Measurements from ENCODE around the gene NHEJ1. TPM values are rescaled to one million over a fixed set of nuclear protein-coding genes. Genes with fewer than 3 reads are reported as not detected.

The NHEJ1 gene
- polyA plus RNA-seq, 5 donors = 14.8 to 20.9 (median 17.5) TPM

DNA sequence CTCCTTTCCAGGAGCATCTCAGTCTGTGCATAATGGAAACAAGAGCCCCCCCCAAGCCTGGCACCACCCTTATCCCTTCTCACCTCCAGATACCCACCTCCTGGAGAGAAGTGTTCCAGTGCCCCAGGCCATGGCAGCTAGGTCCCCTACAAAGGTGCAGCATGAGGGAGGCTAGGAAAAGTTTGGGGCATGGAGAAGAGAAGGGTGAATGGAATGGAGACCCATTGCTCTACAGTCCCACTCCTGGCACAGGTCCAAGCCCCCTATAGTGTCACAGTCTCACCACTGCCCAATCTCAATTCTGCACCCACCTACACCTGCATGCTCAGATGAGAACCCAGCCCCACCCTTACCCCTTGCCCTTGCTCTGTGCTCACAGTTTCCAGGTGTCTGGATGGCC is 8.3 kb upstream of the NHEJ1 start:
- DNase-seq = no peak

DNA sequence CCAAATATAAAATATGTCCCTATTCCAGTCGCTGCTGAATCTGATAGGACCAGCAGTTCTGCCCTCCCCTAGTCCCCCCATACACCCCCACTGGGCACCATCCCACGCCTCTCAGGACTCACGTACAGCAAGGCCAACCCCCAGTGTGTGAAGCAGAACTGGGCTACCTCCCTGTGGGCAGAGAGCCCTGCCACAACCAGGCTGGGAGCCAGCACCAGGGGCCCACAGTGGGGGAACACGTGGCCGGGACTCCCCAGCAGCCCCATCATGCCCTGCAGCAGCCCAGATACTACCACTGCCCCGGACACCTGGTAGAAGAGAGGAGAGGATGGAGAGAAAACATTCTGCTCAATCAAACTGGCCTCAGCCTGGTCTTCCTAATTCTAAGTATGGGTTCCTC is 7.9 kb upstream of the NHEJ1 start:
- no peak for DNase-seq

GRCh38 chr2:219167997-219168396 is 7.4 kb upstream of the NHEJ1 start:
- no peak for DNase-seq

DNA sequence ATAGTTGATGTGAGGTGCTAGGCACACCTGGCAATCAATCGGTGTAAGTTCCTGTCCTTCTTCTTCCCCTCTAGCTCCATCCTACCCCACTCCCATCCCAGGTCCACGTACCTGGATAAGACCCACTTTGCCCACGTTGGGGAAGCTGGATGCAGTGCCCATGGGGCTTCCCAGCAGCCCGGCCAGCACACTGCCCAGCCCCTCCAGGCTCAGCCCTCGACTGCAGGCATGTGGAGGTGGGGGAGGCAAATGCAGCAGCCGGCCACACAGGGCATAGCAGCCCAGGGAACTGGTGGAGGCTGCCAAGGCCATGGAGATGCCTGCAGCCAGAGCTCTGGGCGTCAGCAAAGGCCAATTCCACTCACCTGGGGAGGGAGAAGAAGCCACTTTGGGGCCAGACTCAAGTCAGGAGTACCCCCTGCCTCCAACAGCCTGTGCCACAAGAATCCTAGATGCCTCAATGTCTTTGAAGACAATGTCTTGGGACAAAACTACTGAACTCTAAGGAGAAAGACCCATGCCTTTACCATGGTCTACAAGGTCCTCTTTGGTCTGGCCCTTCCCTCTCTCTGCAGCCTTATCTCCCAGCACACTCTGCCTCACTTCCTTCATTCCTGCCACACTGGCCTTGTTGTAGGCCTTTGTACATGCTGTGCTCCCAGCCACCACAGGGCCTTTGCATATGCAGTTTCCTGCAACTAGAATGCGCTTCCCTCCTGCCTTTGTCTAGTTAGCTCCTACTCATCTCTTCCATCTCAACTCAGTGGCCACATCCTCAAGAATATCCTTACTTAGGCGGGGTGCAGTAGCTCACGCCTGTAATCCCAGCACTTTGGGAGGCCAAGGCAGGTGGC is 4.7 kb upstream of the NHEJ1 start:
- no peak for DNase-seq

- DNase-seq = no peak
These were observed 2.5 kb upstream of the NHEJ1 start for GRCh38 chr2:219163156-219163555.

DNA sequence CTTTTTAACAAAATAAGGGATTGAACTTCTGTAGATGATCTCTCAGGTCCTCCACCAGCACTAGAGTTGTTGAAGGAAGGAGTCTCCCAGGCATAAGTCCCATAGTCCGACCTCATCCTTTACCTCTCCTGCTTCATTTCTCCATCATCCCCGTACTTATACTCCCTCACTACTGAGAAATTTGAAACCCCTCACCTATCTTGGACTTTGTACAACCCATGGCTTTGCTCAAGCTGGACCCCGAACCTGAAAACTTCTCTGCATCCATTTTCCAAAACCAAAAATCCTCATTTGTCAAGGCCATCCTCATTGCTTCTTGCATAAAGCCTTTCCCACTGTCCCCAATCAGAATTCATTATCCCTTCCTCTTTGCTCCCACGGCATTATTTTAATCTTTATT is 482 bp upstream of the NHEJ1 start:
- DNase-seq = no peak

- no peak for DNase-seq
These were observed 837 bp downstream of the NHEJ1 start for GRCh38 chr2:219159771-219160185.

DNA sequence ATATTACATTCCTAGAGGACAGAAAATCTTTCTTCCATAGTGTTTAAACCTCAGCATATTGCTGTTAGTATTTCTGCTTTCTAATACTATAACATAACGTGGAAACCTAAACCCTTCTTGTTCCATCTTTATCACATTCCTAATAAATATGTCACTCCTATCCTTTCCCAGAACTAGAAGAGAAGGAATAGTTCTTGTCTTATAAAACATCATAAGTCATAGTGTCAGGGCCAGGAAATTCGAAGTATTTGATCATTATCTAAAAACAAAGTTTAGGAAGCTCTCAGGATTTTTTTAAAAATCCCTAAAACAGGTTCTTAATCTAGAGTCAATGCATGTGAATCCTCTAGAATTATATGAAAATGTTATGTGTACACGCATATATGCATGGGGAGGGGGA is 2.0 kb downstream of the NHEJ1 start:
- DNase-seq = no peak

- no peak for DNase-seq
These were observed 2.6 kb downstream of the NHEJ1 start for GRCh38 chr2:219158025-219158424.

GRCh38 chr2:219157396-219157795 is 3.2 kb downstream of the NHEJ1 start:
- DNase-seq = no peak

DNA sequence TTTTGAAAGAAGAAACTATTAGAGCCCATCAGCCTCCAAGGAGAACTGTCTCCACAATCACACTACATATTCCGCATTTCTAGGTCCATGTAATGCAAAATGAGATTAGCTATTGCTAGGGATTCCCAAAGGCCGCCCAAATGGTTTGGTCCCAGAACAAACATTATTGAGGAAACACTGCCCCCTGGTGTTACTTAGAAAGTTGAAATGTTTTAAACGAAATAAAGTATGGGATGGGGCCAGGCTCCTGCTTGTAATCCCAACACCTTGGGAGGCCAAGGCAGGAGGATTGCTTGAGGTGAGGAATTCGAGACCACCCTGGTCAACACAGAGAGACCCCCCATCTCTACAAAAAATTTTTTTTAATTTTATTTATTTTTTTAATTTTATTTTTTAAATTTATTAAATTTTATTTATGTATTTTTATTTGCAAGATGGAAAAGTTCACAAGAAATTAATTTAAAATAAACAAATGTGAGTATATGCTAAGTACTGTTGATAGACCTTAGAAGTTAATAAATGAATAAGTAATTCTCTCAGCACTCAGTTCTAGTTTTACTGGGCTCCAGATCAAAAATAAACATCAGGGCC is 5.5 kb downstream of the NHEJ1 start:
- DNase-seq = peak; percentile 48 to 65

- DNase-seq = peak in 1 of 2 donors; percentile 21
These were observed 10.9 kb downstream of the NHEJ1 start for GRCh38 chr2:219149667-219150066.

- no peak for DNase-seq
These were observed 18.3 kb downstream of the NHEJ1 start for GRCh38 chr2:219142329-219142728.

DNA sequence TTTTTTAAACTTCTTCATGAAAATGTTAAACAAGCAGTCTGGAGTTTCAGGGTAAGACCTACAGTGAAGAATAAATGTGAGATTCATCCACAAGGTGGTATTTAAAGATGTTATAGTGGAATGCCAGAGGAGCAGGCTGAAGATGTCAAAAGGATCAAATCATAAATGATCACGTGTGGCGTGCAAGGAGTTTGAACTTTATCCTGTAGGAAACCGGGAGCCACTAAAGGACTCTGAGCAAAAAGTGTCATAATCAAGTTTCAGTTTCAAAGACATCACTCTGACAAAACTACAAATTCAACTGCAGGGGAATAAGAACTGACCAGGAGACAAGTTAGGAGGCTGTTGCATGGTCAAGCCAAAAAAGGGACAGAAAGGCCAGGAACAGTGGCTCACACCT is 19.9 kb downstream of the NHEJ1 start:
- no peak for DNase-seq

DNA sequence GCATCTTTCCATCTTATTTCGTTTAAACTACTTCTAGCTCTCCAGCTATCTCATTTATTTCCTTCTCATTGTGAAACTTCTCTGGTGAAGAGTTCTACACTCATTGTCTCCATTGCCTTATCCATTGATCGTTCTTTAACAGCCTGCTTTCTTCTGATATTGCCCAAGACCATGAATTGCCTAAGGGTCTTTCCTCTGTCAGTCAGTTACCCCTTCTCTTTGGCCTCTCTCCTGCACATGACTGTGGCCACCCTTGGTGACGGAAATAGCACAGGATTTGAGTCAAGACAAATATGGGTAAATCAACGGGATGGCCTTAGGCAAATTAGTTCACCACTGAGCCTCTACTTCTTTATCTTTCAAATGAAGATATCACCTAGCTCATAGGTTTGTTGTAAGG is 26.6 kb downstream of the NHEJ1 start:
- DNase-seq = no peak

- DNase-seq = no peak
These were observed 28.9 kb downstream of the NHEJ1 start for GRCh38 chr2:219131744-219132143.

- DNase-seq = no peak
These were observed 29.3 kb downstream of the NHEJ1 start for GRCh38 chr2:219131327-219131726.

DNA sequence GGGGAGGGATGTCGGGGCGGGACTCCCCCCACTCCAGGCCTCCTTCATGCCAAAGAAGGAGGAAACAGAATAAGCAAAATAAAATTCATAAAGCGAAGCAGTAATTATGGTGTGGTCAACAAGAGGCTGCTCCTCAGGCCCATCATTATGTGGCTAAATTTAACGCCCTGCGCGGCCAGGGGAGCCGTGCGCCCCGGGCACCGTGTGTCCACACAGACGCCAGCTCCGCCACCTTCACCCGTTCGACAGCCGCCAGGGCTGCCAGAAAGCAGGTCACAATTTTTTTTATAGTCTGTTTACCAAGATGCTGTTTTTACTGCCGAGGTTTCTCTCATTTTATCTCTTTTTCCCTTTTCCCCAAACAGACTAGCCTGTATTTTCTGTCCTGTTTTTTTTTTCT is 31.0 kb downstream of the NHEJ1 start:
- DNase-seq = no peak

DNA sequence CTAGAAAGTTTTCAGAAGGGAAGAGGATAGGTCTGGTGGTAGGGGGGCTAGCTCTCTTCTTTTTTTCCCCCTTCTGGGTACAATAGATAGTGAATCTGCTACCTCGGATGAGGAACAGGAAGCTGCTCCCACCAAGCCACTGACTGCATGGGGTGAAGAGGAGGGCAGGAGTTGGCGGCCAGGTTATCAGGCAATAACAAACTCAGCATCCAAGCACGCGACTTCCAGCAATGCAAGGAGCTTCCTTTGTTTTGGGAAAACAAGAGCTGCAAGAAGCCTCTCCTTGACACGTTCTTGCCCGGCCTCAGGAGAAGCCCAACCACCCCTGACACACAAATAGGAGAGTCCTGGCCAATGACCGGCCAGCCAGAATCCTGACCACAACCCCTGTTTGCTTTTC is 32.2 kb downstream of the NHEJ1 start:
- DNase-seq = no peak

GRCh38 chr2:219127037-219127635 is 33.5 kb downstream of the NHEJ1 start:
- no peak for DNase-seq

DNA sequence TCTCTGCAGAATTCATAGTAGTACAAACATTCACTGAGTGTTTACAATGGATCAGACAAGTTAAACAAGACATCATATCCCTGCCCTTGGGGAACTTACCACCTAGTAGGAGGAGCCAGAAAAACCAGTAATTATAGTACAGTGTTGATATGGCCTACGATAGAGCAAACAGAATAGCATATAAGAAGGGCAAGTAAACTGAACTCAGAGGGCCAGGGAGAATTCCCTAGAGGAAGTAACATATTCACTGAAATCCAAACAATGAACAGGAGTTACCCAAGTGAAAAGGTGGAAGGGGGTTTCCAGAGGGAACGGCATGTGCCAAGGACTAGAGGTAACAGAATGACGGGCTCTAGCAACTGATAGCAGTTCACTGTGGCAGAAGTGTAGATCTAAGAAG is 34.1 kb downstream of the NHEJ1 start:
- no peak for DNase-seq

- DNase-seq = no peak
These were observed 34.7 kb downstream of the NHEJ1 start for GRCh38 chr2:219125886-219126270.

DNA sequence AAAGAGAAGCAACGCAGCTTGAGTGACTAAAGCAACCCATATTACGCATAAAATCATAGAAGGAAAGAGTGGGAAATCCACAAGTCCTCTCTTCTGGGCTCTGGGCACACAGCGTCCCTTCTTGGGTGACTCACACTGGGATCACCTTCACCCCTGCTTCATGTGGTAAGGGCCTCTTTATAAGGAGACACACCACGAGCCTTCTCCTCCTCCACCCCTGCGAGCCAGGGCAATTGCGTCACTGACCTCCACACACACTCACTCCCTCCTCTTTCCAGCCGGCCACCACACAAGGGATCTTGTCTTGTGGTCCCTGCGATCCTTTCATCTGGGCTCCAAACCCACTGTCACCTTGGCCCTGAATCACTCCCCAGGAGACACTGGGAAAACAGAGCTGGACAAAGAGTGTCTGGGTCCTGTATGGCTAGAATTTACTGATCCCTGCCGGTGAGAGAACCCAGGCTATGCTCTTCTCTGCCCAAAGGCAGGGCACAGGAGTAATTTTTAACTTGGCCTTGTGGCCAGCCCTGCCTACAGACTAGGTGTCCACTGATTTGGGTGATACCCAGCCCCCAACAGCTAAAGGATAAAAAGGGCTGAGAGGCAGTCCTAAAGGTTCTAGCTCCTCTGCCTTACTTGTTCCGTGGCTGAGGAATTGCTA is 35.3 kb downstream of the NHEJ1 start:
- no peak for DNase-seq

All from right lung (tissue), 5 donors.